ENCODE measurements around the gene CSTF2.
"Not testable (repeated sequence)": the region's sequence is repeated elsewhere in the genome, so short reads cannot be mapped to it uniquely, and the experiment has no call there.

The CSTF2 gene

GRCh38 chrX:100819837-100820666, at the start of gene CSTF2:
Gene CSTF2, plus strand, starts transcription at chrX:100820391. Its CDS starts 26 bp downstream, at chrX:100820417.
- Histone ChIP-seq H3K4me3 (peak within 1 kb of the TSS; percentile 48 to 61 (median 58)), H3K27ac (peak within 1 kb of the TSS in 18 of 21 experiments; percentile 9 to 79 (median 59))

GRCh38 chrX:100796371-100796770, 23.8 kb upstream of the CSTF2 start:
- not testable (repeated sequence) for H3K27ac ChIP-seq, H3K4me3 ChIP-seq

- H3K4me3 ChIP-seq = no peak overlapping the region
- no peak overlapping the region for H3K27ac ChIP-seq
These were observed 22.8 kb upstream of the CSTF2 start for GRCh38 chrX:100797359-100797758.

- no peak overlapping the region for H3K4me3 ChIP-seq
- no peak overlapping the region for H3K27ac ChIP-seq
These were observed 21.5 kb upstream of the CSTF2 start for GRCh38 chrX:100798484-100799214.

GRCh38 chrX:100802843-100803242, 17.3 kb upstream of the CSTF2 start:
- no peak overlapping the region for H3K27ac ChIP-seq
- no peak overlapping the region for H3K4me3 ChIP-seq

- H3K4me3 ChIP-seq = no peak overlapping the region
- H3K27ac ChIP-seq = no peak overlapping the region
These were observed 15.4 kb upstream of the CSTF2 start for GRCh38 chrX:100804780-100805179.

GRCh38 chrX:100808265-100808664, 11.9 kb upstream of the CSTF2 start:
- not testable (repeated sequence) for H3K27ac ChIP-seq, H3K4me3 ChIP-seq

GRCh38 chrX:100812216-100813158, 7.7 kb upstream of the CSTF2 start:
- no peak overlapping the region for H3K4me3 ChIP-seq
- H3K27ac ChIP-seq = no peak overlapping the region

GRCh38 chrX:100817340-100817739, 2.9 kb upstream of the CSTF2 start:
- H3K27ac ChIP-seq = no peak overlapping the region
- H3K4me3 ChIP-seq = no peak overlapping the region

- peak overlapping the region in 17 of 21 experiments; percentile 9 to 79 (median 58) for H3K27ac ChIP-seq
- H3K4me3 ChIP-seq = peak overlapping the region; percentile 48 to 61 (median 58)
These were observed 706 bp upstream of the CSTF2 start for GRCh38 chrX:100819534-100819836.

GRCh38 chrX:100829730-100830129, 9.5 kb downstream of the CSTF2 start:
- Histone ChIP-seq H3K27ac (peak overlapping the region in 3 of 21 experiments; percentile 21 to 64 (median 37)), H3K4me3 (no peak overlapping the region)

GRCh38 chrX:100830143-100830542, 10.0 kb downstream of the CSTF2 start:
- H3K27ac ChIP-seq = peak overlapping the region in 3 of 21 experiments; percentile 21 to 64 (median 37)
- no peak overlapping the region for H3K4me3 ChIP-seq

GRCh38 chrX:100830547-100830946, 10.4 kb downstream of the CSTF2 start:
- H3K27ac ChIP-seq = peak overlapping the region in 1 of 21 experiments; percentile 21
- H3K4me3 ChIP-seq = no peak overlapping the region

- Histone ChIP-seq H3K4me3 (no peak overlapping the region), H3K27ac (no peak overlapping the region)
These were observed 11.2 kb downstream of the CSTF2 start for GRCh38 chrX:100831219-100831946.

GRCh38 chrX:100850317-100850716, 30.1 kb downstream of the CSTF2 start:
- Histone ChIP-seq H3K27ac (no peak overlapping the region), H3K4me3 (no peak overlapping the region)

- Histone ChIP-seq H3K27ac (no peak overlapping the region), H3K4me3 (no peak overlapping the region)
These were observed 32.6 kb downstream of the CSTF2 start for GRCh38 chrX:100852810-100853209.

- Histone ChIP-seq H3K4me3 (no peak overlapping the region), H3K27ac (no peak overlapping the region)
These were observed 43.2 kb downstream of the CSTF2 start for GRCh38 chrX:100863326-100863864.

- Histone ChIP-seq H3K27ac (no peak overlapping the region), H3K4me3 (no peak overlapping the region)
These were observed 44.6 kb downstream of the CSTF2 start for GRCh38 chrX:100864657-100865391.
